HepG2 (cell line): ENCODE measurements around the gene KRT13. TPM values are rescaled to one million over a fixed set of nuclear protein-coding genes. Genes with fewer than 3 reads are reported as not detected.

Experiments
- AKNA ChIP-seq: sonication (generic); formaldehyde crosslinking; IDR thresholded peaks from 2 replicates; pipeline ENCODE4 v1.4.0; 2020; ENCODE audit warnings: missing genetic modification reagents, borderline replicate concordance
- CBX1 ChIP-seq: IDR thresholded peaks from one replicate; pipeline ENCODE4 v1.6.1; 2016; ENCODE audit warnings: antibody characterized with exemption, low read depth
- CCAR2 ChIP-seq: fragments of 200-400 bp; formaldehyde crosslinking; optimal IDR thresholded peaks from 2 replicates; pipeline ENCODE3; 2018; ENCODE audit warnings: low read depth, mild to moderate bottlenecking, low read length, moderate library complexity
- FOXC1 ChIP-seq: sonication (generic); formaldehyde crosslinking; IDR thresholded peaks from 2 replicates; pipeline ENCODE4 v1.8.0; 2022; ENCODE audit warnings: mild to moderate bottlenecking, missing genetic modification reagents, borderline replicate concordance
- HES4 ChIP-seq: sonication (generic); formaldehyde crosslinking; IDR thresholded peaks from 2 replicates; pipeline ENCODE4 v1.9.0; 2021; ENCODE audit warnings: mild to moderate bottlenecking, missing genetic modification reagents, borderline replicate concordance
- HOXA7 ChIP-seq: sonication (generic); formaldehyde crosslinking; IDR thresholded peaks from 2 replicates; pipeline ENCODE4 v1.8.1; 2022; ENCODE audit warnings: mild to moderate bottlenecking, missing genetic modification reagents, moderate library complexity
- MTF1 ChIP-seq: sonication (generic); formaldehyde crosslinking; IDR thresholded peaks from 2 replicates; pipeline ENCODE4 v1.5.0; 2020; ENCODE audit warnings: missing genetic modification reagents
- NBN ChIP-seq: fragments of 450-650 bp; conservative IDR thresholded peaks from 2 replicates; pipeline ENCODE4 v1.6.1; 2017
- PCBP1 ChIP-seq: fragments of 200-400 bp; formaldehyde crosslinking; IDR thresholded peaks from 2 replicates; pipeline ENCODE4 v1.6.1; 2017; ENCODE audit warnings: mild to moderate bottlenecking, low read depth, low read length, borderline replicate concordance
- RXRB ChIP-seq: IDR thresholded peaks from 2 replicates; pipeline ENCODE4 v1.6.1; 2016; ENCODE audit warnings: borderline replicate concordance, missing genetic modification reagents, missing compliant biosample characterization
- TOPORS ChIP-seq: sonication (generic); formaldehyde crosslinking; IDR thresholded peaks from 2 replicates; pipeline ENCODE4 v1.8.0; 2023; ENCODE audit warnings: mild to moderate bottlenecking, missing genetic modification reagents
- TP53 ChIP-seq: sonication (generic); formaldehyde crosslinking; conservative IDR thresholded peaks from 2 replicates; pipeline ENCODE4 v1.4.0; 2020; ENCODE audit warnings: missing genetic modification reagents
- ZBTB10 ChIP-seq: sonication (generic); formaldehyde crosslinking; IDR thresholded peaks from 2 replicates; pipeline ENCODE4 v1.4.0; 2020; ENCODE audit warnings: missing genetic modification reagents, borderline replicate concordance
- ZMYM3 ChIP-seq: sonication (generic); formaldehyde crosslinking; IDR thresholded peaks from 2 replicates; pipeline ENCODE4 v1.5.1; 2020; ENCODE audit warnings: mild to moderate bottlenecking, missing genetic modification reagents
- ZNF136 ChIP-seq: sonication (generic); formaldehyde crosslinking; IDR thresholded peaks from 2 replicates; pipeline ENCODE4 v1.8.1; 2022; ENCODE audit warnings: low read depth, mild to moderate bottlenecking, moderate library complexity, missing genetic modification reagents
- ZNF383 ChIP-seq: sonication (generic); formaldehyde crosslinking; IDR thresholded peaks from 2 replicates; pipeline ENCODE4 v1.4.0; 2020; ENCODE audit warnings: missing genetic modification reagents, mild to moderate bottlenecking, borderline replicate concordance
- ZNF589 ChIP-seq: sonication (generic); formaldehyde crosslinking; conservative IDR thresholded peaks from 2 replicates; pipeline ENCODE4 v1.8.0; 2022; ENCODE audit warnings: mild to moderate bottlenecking, moderate library complexity, missing genetic modification reagents
- ZNF773 ChIP-seq: sonication (generic); formaldehyde crosslinking; IDR thresholded peaks from 2 replicates; pipeline ENCODE4 v1.4.0; 2020; ENCODE audit warnings: missing genetic modification reagents, borderline replicate concordance
- ZNF883 ChIP-seq: sonication (generic); formaldehyde crosslinking; IDR thresholded peaks from 2 replicates; pipeline ENCODE4 v1.5.1; 2020; ENCODE audit warnings: mild to moderate bottlenecking, missing genetic modification reagents; ENCODE audit errors: not compliant biosample characterization
- polyA plus RNA-seq, 8 experiments: library from polyadenylated mRNA; depleted of rRNA in 3 of 8; stranded (reverse) in 7 of 8; unstranded in 1 of 8; fragments of >200 nt; fragmentation: Illumina TruSeq in 4 of 8; extraction: Trizol in 4 of 8; gene quantifications; 2 replicates each; pipeline versions ENCODE4 v1.2.1 to v1.2.3, GENCODE V29; 2011 to 2016; ENCODE audit warnings: low read depth in 4 of 8, missing spikeins in 1 of 8, mixed read lengths in 1 of 8; ENCODE audit not compliant: insufficient read depth in 1 of 8
- total RNA-seq, 5 experiments: library from RNA; depleted of rRNA; stranded (reverse); fragments of >200 nt; fragmentation: Illumina TruSeq; extraction: Trizol; gene quantifications; 2 replicates each; pipeline ENCODE4 v1.2.3, GENCODE V29; 2016; ENCODE audit warnings: low read depth in 1 of 5

Gene KRT13
- total and polyA plus RNA-seq, 2 of the 13 experiments (the other 11 are each of a cell fraction or from before 2014, with no cell fraction given): not detected

DNA sequence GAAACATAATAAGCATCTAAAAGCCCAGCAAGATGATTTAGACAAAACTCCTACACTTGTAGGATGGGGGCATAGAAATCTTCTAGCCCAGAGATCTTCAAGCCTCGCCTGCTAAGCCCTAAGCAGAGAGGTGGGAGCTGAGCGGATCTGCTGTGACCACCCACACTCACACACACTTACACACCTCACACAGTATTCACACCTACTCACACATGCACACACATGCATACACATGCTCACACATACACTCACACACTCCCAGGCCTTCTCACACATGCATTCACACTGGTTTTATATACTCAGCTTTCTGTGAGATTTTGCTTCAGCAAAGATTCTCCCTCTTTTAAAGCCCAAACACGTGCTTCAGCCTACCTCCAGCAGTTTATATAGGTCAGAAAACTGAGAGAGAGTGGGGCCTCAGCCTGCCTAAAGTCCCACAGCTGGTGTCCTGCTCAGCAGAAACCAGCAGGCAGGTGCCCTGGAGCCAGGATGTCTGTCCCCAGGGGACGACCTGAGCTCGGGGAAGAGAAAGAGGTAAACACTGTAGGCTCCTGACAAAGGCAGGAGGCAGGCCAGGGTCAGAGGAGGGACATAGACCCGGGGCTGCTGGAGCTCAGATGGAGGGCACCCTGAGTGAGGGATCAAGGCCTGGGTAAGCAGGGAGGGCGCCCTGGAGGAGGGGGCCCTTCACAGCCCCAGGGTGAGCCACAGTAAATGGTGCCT lies 34.7 kb upstream of the KRT13 start (continued):
- TF ChIP-seq ZNF883 (CRISPR knock-in tag): peak; percentile 28
- TF ChIP-seq CBX1: no peak
- TF ChIP-seq RXRB (CRISPR knock-in tag): peak; percentile 15; the same call in 1 of the 2 replicates
- TF ChIP-seq ZNF383: no peak
- TF ChIP-seq ZNF136 (CRISPR knock-in tag): no peak
- no peak for TF ChIP-seq TP53 (CRISPR knock-in tag)
- no peak for TF ChIP-seq MTF1
- TF ChIP-seq HOXA7 (CRISPR knock-in tag): no peak
- no peak for TF ChIP-seq AKNA
- TF ChIP-seq HES4 (CRISPR knock-in tag): no peak
- no peak for TF ChIP-seq FOXC1
- TF ChIP-seq ZNF773 (CRISPR knock-in tag): no peak
- no peak for TF ChIP-seq ZBTB10 (CRISPR knock-in tag)
- peak; percentile 29; the same call in 1 of the 2 replicates for TF ChIP-seq ZMYM3 (CRISPR knock-in tag)
- no peak for TF ChIP-seq TOPORS (CRISPR knock-in tag)
- TF ChIP-seq PCBP1: no peak
- no peak for TF ChIP-seq NBN
- no peak for TF ChIP-seq ZNF589 (CRISPR knock-in tag)
- no peak for TF ChIP-seq CCAR2
